GM18505 (cell line): ENCODE data around the gene CMTM4.
"Not testable (repeated sequence)": the region's sequence is repeated elsewhere in the genome, so short reads cannot be mapped to it uniquely, and the experiment has no call there.

Source experiments
- ATAC-seq: cut with Tn5 transposase; IDR thresholded peaks from one replicate; pipeline ENCODE4 v1.9.1; 2021; ENCODE audit not compliant: unreplicated experiment
- POLR2A ChIP-seq: IDR thresholded peaks from 4 replicates; pipeline ENCODE4 v1.6.1; 2011; ENCODE audit warnings: borderline replicate concordance; ENCODE audit not compliant: insufficient read depth, insufficient read length; ENCODE audit errors: extremely low read depth

CMTM4 gene

DNA sequence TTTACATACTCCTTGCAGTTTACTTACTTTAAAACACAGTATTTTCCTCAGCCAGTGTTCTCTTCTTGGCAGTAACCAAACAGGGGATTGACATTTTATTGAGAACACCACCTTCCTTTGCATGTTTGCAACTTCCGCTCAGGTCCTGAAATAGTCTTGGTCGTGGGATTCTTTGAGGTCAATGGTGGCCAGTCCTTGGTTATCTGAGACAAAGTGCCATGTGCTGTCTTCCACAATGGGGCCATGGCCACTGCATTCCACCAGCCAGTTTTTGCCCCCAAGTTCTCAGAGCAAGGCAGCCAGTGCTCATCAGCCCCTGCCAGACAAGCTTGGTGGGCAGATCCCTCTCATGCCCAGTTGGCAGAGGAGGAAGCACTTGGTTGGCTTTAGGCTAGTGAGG is 22.9 kb downstream of the CMTM4 start:
- no peak for TF ChIP-seq POLR2A
- no peak for ATAC-seq

DNA sequence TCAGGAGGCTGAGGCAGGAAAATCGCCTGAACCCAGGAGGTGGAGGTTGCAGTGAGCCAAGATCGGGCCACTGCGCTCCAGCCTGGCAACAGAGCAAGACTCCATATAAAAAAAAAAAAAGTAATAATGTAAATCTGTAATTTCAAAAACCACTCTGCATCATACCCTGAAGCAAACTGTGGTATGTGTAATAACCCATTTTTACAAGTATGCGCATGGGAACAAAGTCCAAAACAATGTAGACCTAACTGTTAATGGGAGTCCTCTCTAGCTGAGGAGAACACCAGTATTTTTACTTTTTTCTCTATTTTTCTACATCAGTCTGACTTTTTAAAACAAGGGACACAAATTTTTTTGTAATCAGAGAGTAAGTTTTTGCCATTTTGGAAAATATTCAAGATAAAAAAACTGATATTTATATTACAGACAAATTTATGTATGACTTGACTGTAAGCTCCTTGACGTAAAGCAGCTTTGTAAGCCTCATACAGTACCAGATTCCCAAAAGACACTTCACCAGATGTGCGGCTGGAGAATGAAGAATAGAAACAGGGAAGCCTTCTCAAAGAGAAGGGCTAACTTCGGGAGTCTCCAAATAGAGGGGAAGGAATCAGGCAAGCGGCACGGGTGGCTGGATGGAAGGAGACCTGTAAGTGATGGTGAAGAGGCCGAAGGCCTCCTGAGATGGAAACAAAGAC is 25.7 kb downstream of the CMTM4 start:
- TF ChIP-seq POLR2A = no peak
- ATAC-seq = no peak

DNA sequence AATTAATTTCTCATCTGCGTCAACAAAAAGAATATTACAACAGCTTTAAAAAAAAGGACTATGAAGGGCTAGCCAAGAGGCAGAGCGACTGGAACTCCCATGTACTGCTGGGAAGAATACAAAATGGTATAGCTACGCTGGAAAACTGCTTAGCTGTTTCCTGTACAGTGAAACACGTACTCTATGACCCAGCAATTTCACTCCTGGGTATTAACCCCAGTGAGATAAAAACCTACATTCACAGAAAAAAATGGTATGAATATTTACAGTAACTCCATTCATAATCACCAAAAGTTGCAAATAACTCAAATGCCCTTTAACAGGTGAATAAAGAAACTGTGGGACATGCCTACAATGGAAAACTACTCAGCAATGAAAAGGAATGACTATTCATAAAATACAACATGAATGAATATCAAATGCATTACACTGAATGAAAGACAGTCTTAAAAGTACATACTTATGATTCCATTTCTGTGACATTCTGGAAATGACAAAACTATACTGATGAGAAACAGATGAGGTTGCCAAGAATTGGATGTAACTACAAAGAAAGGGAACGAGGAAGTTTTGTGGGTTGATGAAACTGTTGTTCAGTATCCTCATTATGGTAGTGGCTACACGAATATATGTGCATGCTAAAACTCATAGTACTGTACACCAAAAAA is 27.6 kb downstream of the CMTM4 start:
- no peak for TF ChIP-seq POLR2A
- ATAC-seq = no peak

DNA sequence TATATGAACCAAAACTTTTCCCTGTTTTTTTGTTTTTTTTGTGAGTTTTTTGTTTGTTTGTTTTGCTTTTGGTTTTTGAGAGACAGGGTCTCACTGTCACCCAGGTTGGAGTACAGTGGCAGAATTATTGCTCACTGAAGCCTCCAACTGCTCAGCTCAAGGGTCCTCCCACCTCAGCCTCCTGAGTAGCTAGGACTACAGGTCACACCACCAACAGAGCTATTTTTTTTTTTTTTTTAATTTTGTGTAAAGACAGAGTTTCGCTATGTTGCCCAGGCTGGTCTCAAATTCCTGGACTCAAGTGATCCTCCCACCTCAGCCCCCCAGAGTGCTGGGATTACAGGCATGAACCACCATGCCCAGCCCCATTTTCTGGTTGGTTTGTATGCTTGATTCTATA is 28.6 kb downstream of the CMTM4 start:
- TF ChIP-seq POLR2A = no peak
- no peak for ATAC-seq

DNA sequence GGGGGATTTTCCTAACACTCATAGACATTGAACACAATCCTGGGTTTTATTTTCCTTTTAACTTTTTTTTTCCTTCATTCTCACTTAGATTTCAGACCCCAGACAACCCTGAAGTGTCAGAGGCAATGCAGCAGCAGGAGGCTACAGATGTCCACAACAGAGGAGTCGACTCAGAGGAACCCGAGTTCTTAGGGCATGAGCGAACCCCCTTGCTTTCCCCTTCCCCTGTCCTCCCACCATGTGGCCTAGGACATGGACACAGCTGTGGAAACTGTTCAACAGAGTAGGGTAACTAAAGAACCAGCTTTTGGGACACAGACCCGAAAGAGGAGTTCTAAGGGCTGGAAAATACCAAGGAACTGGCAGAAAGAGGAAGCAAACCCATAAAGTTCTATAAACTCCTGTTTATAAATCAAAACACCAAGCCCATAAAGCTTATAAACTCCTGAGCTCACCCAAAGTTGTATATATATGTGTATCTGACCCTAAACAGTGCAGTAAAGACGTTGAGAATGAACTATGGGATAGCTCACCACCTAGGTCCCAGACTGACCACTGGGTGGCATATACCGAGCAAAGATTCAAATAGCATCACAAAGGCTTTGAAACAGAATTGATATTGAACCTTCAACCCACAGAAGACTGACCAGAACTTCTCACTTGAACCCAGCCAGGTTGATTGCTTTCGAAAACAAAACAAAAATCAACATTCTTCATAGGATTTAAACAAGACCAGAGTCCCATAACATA is 33.9 kb downstream of the CMTM4 start:
- no peak for ATAC-seq
- no peak for TF ChIP-seq POLR2A

DNA sequence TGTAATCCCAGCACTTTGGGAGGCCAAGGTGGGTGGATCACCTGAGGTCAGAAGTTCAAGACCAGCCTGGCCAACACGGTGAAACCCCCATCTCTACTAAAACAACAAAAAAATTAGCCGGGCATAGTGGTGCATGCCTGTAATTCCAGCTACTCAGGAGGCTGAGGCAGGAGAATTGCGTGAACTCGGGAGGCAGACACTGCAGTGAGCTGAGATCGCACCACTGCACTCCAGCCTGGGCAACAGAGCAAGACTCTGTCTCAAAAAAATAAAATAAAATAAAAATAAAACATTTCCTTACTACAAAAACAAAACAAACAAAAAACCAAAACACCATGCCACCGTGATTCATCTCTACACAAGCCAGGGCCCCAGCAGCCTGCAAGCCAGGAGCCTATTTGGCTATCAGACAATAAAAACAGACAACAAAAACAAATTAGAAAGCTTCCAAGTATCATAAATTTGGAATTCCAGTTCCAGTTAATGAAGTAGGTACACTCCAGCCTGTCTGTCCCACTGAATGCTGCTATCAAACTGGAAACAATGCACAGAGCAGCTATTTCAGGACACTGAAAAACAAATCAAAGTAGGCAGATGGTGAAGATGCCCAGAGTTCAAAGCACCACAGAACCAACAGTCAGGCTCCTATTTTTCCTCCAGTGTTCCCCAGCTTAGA is 34.7 kb downstream of the CMTM4 start:
- not testable (repeated sequence) for ATAC-seq

DNA sequence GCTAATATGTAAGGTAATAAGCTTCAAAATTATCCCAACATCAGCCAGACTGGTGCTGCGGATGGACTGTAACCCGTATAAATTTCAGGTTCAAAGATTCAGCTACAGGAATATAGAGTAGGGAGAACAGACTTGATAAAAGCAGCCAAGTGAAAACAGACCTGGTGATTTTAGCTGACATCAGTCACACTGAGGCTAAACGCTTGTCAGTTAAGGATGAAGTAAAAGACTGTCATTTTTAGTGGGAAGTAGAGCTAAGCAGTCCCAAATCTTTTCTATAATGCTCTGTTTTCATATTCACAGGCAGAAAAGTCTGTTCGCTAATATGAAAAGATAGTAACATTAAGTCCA is 35.4 kb downstream of the CMTM4 start:
- no peak for ATAC-seq
- TF ChIP-seq POLR2A = no peak

DNA sequence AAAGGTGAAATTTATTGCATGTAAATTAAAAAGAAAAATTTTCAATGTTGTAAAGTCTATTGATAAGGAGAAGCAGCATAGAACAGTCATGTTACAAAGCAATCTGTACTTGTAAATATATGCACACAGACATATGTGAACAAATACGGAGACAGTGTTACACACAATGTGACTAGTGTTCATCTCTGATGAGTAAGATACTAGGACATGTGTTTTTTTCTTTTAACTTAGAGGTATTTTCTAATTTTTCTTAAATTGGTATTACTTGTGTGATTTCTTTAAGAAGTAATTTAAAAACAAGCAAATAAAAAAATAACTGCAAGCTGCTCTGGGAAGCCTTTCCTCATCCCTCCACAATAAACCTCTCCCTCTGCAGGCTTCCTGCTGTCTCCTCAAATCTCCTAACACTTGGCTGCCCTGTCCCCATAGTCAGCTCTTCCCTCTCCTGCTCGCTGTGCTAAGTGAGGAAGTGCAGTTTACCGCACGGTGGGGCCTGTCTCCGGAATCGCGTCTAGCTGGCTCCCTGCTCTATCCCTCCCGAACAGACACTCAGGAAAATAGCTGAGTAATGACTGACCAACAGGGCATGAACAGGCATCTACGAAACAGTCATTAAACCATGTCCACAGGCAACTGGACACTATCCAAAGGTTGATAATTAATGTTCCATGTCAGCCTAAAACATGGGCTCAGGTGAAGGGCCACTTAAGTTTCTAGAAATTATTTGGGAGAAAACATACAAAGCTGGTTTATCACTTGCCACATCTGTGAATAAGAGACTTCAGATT is 35.9 kb downstream of the CMTM4 start:
- ATAC-seq = no peak
- no peak for TF ChIP-seq POLR2A

DNA sequence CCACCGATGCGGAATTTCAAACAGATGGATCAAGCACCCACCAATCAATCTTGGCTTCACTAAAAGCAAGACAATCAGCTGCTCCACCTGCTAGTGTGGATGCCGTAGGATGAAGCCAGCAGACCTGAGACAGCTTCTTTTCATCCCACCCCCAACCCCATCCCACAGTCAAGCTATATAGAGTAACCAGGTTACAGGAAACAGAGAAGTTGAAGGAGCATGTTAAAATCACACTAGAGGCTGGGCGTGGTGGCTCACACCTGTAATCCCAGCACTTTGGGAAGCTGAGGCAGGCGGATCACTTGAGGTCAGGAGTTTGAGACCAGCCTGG is 37.7 kb downstream of the CMTM4 start:
- TF ChIP-seq POLR2A = no peak
- no peak for ATAC-seq

DNA sequence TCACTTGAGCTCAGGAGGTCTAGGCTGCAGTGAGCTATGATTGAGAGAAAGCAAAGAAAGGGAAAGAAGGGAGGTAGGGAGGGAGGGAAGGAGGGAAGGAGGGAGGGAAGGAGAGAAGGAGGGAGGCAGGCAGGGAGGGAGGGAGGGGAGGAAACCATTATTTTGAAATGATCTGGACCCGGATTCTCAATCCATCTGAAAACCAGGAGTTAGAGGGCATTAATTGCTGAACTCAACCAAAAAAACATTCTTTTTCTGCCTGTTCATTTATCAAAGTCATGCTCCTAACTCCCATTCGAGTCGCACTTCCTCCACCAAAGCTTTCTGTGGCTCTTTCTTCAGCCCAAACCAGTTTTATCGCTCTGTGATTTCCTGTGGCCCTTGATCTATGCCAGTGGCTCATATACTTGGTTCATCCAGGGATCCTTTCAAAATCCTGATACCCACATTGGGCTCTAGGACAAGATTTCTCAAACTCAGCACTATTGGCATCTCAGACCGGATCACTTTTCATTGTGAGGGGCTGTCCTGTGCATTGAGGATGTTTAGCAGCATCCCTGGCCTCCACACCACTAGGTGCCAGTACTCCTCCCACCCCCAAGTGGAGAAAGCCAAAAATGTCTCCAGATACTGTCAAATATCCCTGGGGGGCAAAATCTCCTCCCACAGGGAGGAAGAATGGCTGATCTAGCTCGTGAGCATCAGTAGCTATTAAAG is 38.2 kb downstream of the CMTM4 start:
- no peak for TF ChIP-seq POLR2A
- no peak for ATAC-seq

DNA sequence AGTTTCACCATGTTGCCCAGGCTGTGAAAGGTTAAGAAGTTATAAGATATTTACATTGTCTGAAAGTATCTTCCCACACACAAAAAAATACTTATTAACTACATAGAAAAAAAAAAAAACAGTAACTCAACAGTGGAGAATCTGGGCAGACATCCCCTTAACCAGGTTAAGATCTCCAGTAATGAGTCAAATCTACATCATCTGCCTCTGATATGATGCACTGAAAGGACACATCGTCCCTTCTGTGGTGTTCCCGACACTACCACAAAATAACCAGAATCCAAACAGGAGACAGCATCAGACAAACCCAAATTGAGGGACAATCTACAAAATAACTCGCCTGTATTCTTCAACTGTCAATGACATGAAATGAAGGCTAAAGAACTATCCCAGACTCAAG is 40.0 kb downstream of the CMTM4 start:
- no peak for ATAC-seq

DNA sequence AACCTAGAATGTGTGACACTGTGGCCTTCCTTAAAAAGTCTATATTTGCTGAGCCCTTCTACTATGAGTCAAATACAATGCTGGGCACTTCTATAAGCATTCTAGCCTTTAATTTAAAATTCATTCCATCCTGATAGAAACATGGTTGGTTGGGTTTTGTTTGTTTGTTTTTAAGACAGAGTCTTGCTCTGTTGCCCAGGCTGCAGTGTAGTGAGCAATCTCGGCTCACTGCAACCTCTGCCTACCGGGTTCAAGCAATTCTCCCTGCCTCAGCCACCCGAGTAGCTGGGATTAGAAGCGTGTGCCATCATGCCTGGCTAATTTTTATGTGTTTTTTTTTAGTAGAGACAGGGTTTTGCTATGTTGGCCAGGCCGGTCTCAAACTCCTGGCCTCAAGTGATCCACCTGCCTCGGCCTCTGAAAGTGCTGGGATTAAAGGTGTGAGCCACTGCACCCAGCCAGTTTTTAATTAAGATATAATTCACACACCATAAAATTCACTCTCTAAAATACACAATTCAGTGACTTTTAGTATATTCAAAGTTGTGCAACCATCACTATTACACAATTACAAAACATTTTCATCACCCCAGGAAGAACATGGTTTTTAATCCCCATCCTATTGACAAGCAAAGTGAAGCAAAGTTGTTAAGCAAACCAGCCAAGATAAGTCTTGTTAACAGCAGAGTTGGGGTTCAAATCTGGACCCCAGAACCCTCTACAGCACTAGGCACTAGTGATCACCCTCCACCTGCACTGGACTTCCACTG is 42.8 kb downstream of the CMTM4 start:
- no peak for ATAC-seq
- no peak for TF ChIP-seq POLR2A

More for the DNA sequence above, 40.0 kb downstream of the CMTM4 start:
- no peak for TF ChIP-seq POLR2A
